Measurements from ENCODE around the gene LIPN.

DNA sequence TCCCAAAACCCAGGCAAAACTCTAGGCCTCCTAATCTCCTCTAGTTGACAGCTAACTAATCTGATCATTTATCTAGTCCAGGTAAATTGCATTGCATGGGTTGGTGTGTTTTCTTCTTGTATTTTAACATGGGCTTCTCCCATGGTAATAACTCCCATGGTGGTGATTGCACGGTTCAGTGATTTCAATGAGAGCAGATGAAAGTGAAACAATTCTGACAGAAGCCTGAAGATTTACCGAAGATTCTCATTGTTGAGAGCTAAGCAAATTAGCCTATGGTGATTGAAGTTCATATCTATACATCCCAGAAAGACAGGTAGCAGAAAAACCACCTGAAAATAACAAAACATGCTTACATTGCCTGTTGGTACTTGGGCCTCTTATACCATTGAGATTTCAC, 26.6 kb upstream of the LIPN start:
- TF ChIP-seq, protein P1, sequence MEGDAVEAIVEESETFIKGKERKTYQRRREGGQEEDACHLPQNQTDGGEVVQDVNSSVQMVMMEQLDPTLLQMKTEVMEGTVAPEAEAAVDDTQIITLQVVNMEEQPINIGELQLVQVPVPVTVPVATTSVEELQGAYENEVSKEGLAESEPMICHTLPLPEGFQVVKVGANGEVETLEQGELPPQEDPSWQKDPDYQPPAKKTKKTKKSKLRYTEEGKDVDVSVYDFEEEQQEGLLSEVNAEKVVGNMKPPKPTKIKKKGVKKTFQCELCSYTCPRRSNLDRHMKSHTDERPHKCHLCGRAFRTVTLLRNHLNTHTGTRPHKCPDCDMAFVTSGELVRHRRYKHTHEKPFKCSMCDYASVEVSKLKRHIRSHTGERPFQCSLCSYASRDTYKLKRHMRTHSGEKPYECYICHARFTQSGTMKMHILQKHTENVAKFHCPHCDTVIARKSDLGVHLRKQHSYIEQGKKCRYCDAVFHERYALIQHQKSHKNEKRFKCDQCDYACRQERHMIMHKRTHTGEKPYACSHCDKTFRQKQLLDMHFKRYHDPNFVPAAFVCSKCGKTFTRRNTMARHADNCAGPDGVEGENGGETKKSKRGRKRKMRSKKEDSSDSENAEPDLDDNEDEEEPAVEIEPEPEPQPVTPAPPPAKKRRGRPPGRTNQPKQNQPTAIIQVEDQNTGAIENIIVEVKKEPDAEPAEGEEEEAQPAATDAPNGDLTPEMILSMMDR (IDR thresholded peaks at IDR 0.05; ENCODE audit: low read depth, low read length, missing input control) = no peak
- no peak for TF ChIP-seq RXRA (IDR thresholded peaks at IDR 0.05)
- TF ChIP-seq TAF1 (conservative IDR thresholded peaks at IDR 0.05) = no peak
